K562 (cell line): ENCODE results near the gene TAF7L. TPM values are rescaled to one million over a fixed set of nuclear protein-coding genes. Genes with fewer than 3 reads are reported as not detected.

ENCODE experiments used
- BHLHE40 ChIP-seq: IDR thresholded peaks from 2 replicates; pipeline ENCODE4 v1.6.1; 2011; ENCODE audit warnings: low read length, improper control_type of control experiment
- ELF2 ChIP-seq: fragments of 250-450 bp; sonication (Bioruptor Pico); IDR thresholded peaks from 2 replicates; pipeline ENCODE4 v1.5.0; 2021; ENCODE audit warnings: mild to moderate bottlenecking
- HNRNPUL1 ChIP-seq: fragments of 200-400 bp; formaldehyde crosslinking; IDR thresholded peaks from 2 replicates; pipeline ENCODE4 v1.6.1; 2017; ENCODE audit warnings: low read length
- ZBTB8A ChIP-seq: fragments of 450-650 bp; IDR thresholded peaks from 2 replicates; pipeline ENCODE4 v1.6.1; 2018; ENCODE audit warnings: mild to moderate bottlenecking, moderate library complexity; ENCODE audit not compliant: partially characterized antibody
- ZNF507 ChIP-seq: conservative IDR thresholded peaks from 2 replicates; pipeline ENCODE4 v1.6.1; 2017; ENCODE audit warnings: missing genetic modification characterization, missing compliant biosample characterization
- polyA plus RNA-seq, 8 experiments: library from polyadenylated mRNA; depleted of rRNA in 4 of 8; stranded (reverse) in 5 of 8; unstranded in 3 of 8; fragments of >200 nt; fragmentation: Nextera tagmentation in 2 of 8; fragmentation: Illumina TruSeq in 1 of 8; extraction: Ambion mirVana in 2 of 8; extraction: Trizol in 1 of 8; gene quantifications; 2 replicates each; pipeline versions ENCODE4 v1.2.1 to v1.2.3, GENCODE V29; 2011 to 2014; ENCODE audit warnings: inconsistent platforms in 1 of 8, missing spikeins in 1 of 8
- total RNA-seq, 7 experiments: library from RNA; depleted of rRNA in 6 of 7; stranded (reverse); fragments of >200 nt in 6 of 7; fragmentation: Illumina TruSeq in 2 of 7; extraction: Trizol in 2 of 7; gene quantifications; 2 replicates each; pipeline versions ENCODE4 v1.2.1 to v1.2.3, GENCODE V29; 2011 to 2021; ENCODE audit warnings: low replicate concordance in 1 of 7
- TF ChIP-seq, protein P1 (sequence below), 2 experiments: fragments of 450-650 bp; formaldehyde crosslinking in 1 of 2; IDR thresholded peaks; 2 replicates each; pipeline versions ENCODE4 v1.4.0 to v1.6.1; 2014 to 2020; ENCODE audit warnings: mild to moderate bottlenecking in 2 of 2, borderline replicate concordance in 1 of 2, low read depth in 1 of 2
- TF ChIP-seq, protein P2 (sequence below): sonication (generic); formaldehyde crosslinking; IDR thresholded peaks from 2 replicates; pipeline ENCODE4 v1.8.0; 2022; ENCODE audit warnings: missing genetic modification reagents, mild to moderate bottlenecking, borderline replicate concordance
- TF ChIP-seq, protein P3 (sequence below): fragments of 250-450 bp; sonication (Bioruptor Pico); IDR thresholded peaks from 2 replicates; pipeline ENCODE4 v1.5.0; 2021
- TF ChIP-seq, protein P4 (sequence below), 3 experiments: IDR thresholded peaks in 2 of 3; conservative IDR thresholded peaks in 1 of 3; 2 replicates each; pipeline ENCODE4 v1.5.1; 2011 to 2012; ENCODE audit warnings: low read length in 3 of 3, mild to moderate bottlenecking in 3 of 3, control low read depth in 2 of 3, improper control_type of control experiment in 1 of 3, inconsistent platforms in 1 of 3, low read depth in 1 of 3, mixed read lengths in 1 of 3, moderate library complexity in 1 of 3; ENCODE audit not compliant: insufficient read depth in 2 of 3
- TF ChIP-seq, protein P5 (sequence below): sonication (generic); formaldehyde crosslinking; IDR thresholded peaks from 2 replicates; pipeline ENCODE4 v1.8.1; 2023; ENCODE audit warnings: mild to moderate bottlenecking, missing genetic modification reagents

The TAF7L gene
- total and polyA plus RNA-seq, 9 of the 15 experiments (the other 6 are each of a cell fraction or from before 2014, with no cell fraction given) = 0.07 TPM; not detected in 6

DNA sequence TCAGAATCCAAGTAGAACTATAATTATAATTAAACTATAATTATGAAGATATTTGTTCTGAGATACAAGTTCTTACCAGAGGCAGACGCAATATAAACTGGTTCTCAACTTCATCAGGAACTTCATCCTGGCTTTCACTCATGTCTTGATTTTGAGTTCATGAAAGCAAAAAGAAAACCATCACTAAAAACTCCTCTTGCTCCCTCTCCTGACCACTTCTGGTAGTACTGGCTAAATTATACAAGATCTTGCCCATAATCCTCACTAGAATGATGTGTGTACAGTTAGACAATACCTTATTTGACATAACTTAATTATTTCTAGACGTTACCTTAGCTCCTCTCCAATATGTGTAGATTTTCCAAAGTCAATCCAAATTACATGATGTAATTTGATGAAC is 3.7 kb downstream of the TAF7L start (continued):
- TF ChIP-seq, protein P1, sequence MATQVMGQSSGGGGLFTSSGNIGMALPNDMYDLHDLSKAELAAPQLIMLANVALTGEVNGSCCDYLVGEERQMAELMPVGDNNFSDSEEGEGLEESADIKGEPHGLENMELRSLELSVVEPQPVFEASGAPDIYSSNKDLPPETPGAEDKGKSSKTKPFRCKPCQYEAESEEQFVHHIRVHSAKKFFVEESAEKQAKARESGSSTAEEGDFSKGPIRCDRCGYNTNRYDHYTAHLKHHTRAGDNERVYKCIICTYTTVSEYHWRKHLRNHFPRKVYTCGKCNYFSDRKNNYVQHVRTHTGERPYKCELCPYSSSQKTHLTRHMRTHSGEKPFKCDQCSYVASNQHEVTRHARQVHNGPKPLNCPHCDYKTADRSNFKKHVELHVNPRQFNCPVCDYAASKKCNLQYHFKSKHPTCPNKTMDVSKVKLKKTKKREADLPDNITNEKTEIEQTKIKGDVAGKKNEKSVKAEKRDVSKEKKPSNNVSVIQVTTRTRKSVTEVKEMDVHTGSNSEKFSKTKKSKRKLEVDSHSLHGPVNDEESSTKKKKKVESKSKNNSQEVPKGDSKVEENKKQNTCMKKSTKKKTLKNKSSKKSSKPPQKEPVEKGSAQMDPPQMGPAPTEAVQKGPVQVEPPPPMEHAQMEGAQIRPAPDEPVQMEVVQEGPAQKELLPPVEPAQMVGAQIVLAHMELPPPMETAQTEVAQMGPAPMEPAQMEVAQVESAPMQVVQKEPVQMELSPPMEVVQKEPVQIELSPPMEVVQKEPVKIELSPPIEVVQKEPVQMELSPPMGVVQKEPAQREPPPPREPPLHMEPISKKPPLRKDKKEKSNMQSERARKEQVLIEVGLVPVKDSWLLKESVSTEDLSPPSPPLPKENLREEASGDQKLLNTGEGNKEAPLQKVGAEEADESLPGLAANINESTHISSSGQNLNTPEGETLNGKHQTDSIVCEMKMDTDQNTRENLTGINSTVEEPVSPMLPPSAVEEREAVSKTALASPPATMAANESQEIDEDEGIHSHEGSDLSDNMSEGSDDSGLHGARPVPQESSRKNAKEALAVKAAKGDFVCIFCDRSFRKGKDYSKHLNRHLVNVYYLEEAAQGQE (IDR thresholded peaks at IDR 0.05; ENCODE audit: borderline replicate concordance) = peak; percentile 17; the same call in 1 of the 2 replicates
- TF ChIP-seq, protein P1 (CRISPR knock-in tag; IDR thresholded peaks at IDR 0.05; ENCODE audit: low read depth) = no peak
- TF ChIP-seq, protein P2, sequence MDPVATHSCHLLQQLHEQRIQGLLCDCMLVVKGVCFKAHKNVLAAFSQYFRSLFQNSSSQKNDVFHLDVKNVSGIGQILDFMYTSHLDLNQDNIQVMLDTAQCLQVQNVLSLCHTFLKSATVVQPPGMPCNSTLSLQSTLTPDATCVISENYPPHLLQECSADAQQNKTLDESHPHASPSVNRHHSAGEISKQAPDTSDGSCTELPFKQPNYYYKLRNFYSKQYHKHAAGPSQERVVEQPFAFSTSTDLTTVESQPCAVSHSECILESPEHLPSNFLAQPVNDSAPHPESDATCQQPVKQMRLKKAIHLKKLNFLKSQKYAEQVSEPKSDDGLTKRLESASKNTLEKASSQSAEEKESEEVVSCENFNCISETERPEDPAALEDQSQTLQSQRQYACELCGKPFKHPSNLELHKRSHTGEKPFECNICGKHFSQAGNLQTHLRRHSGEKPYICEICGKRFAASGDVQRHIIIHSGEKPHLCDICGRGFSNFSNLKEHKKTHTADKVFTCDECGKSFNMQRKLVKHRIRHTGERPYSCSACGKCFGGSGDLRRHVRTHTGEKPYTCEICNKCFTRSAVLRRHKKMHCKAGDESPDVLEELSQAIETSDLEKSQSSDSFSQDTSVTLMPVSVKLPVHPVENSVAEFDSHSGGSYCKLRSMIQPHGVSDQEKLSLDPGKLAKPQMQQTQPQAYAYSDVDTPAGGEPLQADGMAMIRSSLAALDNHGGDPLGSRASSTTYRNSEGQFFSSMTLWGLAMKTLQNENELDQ (CRISPR knock-in tag) = no peak
- no peak for TF ChIP-seq ZBTB8A
- TF ChIP-seq, protein P3, sequence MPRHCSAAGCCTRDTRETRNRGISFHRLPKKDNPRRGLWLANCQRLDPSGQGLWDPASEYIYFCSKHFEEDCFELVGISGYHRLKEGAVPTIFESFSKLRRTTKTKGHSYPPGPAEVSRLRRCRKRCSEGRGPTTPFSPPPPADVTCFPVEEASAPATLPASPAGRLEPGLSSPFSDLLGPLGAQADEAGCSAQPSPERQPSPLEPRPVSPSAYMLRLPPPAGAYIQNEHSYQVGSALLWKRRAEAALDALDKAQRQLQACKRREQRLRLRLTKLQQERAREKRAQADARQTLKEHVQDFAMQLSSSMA (CRISPR knock-in tag) = no peak
- TF ChIP-seq, protein P4, sequence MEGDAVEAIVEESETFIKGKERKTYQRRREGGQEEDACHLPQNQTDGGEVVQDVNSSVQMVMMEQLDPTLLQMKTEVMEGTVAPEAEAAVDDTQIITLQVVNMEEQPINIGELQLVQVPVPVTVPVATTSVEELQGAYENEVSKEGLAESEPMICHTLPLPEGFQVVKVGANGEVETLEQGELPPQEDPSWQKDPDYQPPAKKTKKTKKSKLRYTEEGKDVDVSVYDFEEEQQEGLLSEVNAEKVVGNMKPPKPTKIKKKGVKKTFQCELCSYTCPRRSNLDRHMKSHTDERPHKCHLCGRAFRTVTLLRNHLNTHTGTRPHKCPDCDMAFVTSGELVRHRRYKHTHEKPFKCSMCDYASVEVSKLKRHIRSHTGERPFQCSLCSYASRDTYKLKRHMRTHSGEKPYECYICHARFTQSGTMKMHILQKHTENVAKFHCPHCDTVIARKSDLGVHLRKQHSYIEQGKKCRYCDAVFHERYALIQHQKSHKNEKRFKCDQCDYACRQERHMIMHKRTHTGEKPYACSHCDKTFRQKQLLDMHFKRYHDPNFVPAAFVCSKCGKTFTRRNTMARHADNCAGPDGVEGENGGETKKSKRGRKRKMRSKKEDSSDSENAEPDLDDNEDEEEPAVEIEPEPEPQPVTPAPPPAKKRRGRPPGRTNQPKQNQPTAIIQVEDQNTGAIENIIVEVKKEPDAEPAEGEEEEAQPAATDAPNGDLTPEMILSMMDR (IDR thresholded peaks at IDR 0.05 in 2 of 3, conservative IDR thresholded peaks at IDR 0.05 in 1 of 3; ENCODE audit: insufficient read depth in 2 of 3, low read depth in 1 of 3, low read length in 3 of 3) = peak; percentile 39 to 60 (median 51); a peak in 4 of 6 replicates
- TF ChIP-seq BHLHE40 = no peak
- no peak for TF ChIP-seq HNRNPUL1
- TF ChIP-seq, protein P5, sequence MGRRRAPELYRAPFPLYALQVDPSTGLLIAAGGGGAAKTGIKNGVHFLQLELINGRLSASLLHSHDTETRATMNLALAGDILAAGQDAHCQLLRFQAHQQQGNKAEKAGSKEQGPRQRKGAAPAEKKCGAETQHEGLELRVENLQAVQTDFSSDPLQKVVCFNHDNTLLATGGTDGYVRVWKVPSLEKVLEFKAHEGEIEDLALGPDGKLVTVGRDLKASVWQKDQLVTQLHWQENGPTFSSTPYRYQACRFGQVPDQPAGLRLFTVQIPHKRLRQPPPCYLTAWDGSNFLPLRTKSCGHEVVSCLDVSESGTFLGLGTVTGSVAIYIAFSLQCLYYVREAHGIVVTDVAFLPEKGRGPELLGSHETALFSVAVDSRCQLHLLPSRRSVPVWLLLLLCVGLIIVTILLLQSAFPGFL = no peak
- TF ChIP-seq ELF2 (CRISPR knock-in tag) = no peak
- TF ChIP-seq ZNF507 (tag) = no peak
